Smooth muscle cell of trachea (primary cell): ENCODE data around the gene ALG1. TPM values are rescaled to one million over a fixed set of nuclear protein-coding genes. Genes with fewer than 3 reads are reported as not detected.

Experiments
- total RNA-seq: library from RNA; depleted of rRNA; stranded (reverse); fragments of >200 nt; gene quantifications from 2 replicates; pipeline ENCODE4 v1.2.1, GENCODE V29; 2014

Gene ALG1, protein sequence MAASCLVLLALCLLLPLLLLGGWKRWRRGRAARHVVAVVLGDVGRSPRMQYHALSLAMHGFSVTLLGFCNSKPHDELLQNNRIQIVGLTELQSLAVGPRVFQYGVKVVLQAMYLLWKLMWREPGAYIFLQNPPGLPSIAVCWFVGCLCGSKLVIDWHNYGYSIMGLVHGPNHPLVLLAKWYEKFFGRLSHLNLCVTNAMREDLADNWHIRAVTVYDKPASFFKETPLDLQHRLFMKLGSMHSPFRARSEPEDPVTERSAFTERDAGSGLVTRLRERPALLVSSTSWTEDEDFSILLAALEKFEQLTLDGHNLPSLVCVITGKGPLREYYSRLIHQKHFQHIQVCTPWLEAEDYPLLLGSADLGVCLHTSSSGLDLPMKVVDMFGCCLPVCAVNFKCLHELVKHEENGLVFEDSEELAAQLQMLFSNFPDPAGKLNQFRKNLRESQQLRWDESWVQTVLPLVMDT
- 32.6 and 43.2 TPM in 2 replicates for total RNA-seq

GRCh38 chr16:5071681-5072333 lies at the start of gene ALG1:
TSS of gene ALG1 (plus strand) at chr16:5071843. CDS start at chr16:5071850, 7 bp downstream.

GRCh38 chr16:5033256-5034166 lies 38.1 kb upstream of the ALG1 start, which contains the start of gene NAGPA:
TSS of gene NAGPA (minus strand) at chr16:5033935. CDS start at chr16:5033914, 21 bp downstream.

GRCh38 chr16:5065813-5066212 lies 5.8 kb upstream of the ALG1 start, which contains the start of gene C16orf89:
TSS of gene C16orf89 (minus strand) at chr16:5065956. CDS start at chr16:5065908, 48 bp downstream.

DNA sequence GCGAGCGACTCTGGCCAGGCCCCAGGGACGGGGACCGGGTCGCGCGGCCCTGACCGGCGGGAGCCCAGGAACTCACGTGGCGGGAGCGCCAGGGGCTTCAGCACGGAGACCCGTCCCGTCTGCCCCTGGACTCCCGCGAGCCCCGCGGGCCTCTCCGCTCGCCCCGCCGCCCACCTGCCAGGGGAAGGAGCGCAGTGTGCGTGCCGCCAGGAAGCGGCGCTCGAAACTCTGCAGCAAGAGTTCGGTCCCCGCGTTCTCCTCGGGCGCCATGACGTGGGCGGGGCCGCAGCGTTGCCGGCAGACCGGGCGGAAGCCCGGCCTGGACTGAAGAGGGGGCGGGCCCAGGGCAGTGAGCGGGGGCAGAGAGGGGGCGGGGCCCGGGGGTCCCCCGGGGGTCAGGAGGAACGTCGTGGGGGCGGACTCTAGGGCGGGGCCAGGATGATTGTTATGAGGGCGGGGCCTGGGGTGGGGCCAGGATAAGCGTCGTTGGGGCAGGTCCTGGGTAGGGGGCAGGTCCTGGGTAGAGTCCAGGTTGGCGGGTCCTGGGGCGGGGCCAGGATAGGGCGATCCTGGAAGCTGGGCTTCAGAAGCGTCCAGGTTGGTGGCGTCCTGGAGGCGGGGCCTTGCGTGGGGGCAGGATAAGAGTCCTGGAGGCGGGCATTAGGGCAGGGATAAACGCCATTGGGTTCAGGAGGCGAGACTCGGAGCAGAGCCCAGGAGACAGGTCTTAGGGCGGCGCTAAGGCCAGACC lies 26.0 kb downstream of the ALG1 start, which contains the start of gene EEF2KMT:
Gene EEF2KMT (minus strand): TSS at position 326 of the 751 bp plus-strand sequence. CDS start 56 bp downstream, at position 270.

Other genes with a start within 250 kb of the ALG1 start
- 52.7 and 53.6 TPM in 2 replicates for gene GLYR1, start 224.6 kb upstream of the ALG1 start, total RNA-seq
- gene UBN1, start 224.4 kb upstream of the ALG1 start, total RNA-seq, result 24.0 and 31.3 TPM in 2 replicates
- gene PPL, start 134.7 kb upstream of the ALG1 start, total RNA-seq, result 51.5 and 105 TPM in 2 replicates
- gene SEC14L5, start 113.5 kb upstream of the ALG1 start, total RNA-seq, result 0.44 and 2.0 TPM in 2 replicates
- gene NAGPA, start 37.9 kb upstream of the ALG1 start, total RNA-seq, result 33.2 and 42.2 TPM in 2 replicates
- under 0.01 and 1.3 TPM in 2 replicates for gene C16orf89, start 5.9 kb upstream of the ALG1 start, total RNA-seq
- 7.1 and 10.8 TPM in 2 replicates for gene EEF2KMT, start 26.0 kb downstream of the ALG1 start, total RNA-seq